Cerebellar cortex (tissue), 1 donor: ENCODE data around the gene NT5C1A.

ENCODE experiments used
- DNase-seq: peaks from one replicate; pipeline ENCODE4 v3.0.0-alpha.2; 2015; ENCODE audit warnings: low spot score

NT5C1A gene

DNA sequence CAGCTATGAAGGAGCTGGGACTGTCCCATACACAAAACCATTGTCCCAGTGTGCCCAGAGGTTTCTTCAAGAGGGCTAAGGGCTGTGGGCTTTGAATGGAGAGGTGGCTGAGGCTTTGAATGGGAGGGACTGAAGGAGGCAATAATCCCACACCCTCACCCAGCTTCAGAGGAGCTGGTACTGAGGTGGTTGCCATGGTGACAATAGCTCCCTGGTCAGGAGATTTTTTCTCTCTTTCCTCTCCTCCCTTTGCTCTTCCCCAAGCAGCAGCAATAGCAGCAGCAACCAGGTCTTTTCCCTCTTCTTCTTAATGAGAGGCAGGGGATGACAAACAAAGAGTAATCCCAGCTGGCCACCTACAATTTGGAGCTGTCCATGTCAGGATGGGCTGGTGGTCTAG is 17.7 kb upstream of the NT5C1A start:
- peak; percentile 87 for DNase-seq

DNA sequence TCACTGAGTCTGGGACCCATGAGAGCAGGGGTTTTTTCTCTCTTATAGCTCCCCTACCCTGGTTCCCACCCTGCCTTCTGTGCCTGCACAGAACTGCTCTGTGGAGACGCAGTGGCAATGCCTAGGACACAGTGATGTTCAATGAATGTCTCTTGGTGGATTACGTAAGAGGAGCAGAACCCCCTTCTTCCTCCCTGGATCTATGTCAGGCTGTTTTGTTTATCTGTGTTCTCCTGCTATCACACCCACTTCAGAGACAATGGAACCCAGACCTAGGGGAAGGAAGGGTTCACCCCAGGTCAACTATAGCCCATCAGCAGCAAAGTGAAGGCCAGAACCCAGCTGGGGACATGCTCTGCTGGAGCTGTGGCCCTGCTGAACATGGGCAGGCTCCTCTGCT is 17.3 kb upstream of the NT5C1A start:
- peak; percentile 72 for DNase-seq

DNA sequence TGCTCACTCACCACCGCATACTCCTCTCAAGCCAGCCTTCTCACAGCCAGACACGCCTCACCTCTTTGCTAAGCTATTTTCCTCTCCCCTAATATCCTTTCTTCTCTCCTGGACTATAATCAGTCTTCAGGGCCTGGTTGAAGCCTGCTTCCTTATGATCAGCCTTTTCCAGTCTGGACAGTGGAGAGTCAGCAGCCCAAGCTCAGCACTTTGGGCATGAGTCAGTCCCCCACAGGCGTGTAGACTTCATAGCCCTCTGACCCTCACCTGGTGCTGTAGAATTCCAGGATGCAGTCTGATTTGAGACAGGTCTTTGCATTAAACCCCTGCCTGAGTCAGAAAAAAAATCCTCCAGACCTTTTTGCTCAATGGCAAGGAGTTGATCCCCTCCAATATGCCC is 16.8 kb upstream of the NT5C1A start:
- DNase-seq: no peak

DNA sequence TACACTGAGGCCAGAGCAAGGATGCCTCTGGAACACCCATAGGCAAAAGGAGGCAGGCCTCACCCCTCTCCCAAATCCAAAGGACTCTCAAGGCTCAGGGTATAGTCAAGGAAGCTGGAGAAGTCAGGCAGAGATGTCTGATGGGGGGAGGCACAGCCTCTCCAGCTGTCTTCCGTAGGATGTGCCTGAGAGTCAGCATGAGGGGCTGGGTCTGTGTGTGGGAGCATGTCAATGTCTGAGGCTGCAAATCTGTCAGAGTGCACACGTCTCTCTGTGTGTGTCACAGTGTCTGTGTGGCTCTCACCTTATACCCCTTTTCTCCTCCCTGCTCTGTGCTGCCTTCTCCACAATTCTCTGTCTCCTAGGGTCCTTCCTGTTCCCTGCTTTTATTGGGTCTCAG is 15.3 kb upstream of the NT5C1A start:
- no peak for DNase-seq

DNA sequence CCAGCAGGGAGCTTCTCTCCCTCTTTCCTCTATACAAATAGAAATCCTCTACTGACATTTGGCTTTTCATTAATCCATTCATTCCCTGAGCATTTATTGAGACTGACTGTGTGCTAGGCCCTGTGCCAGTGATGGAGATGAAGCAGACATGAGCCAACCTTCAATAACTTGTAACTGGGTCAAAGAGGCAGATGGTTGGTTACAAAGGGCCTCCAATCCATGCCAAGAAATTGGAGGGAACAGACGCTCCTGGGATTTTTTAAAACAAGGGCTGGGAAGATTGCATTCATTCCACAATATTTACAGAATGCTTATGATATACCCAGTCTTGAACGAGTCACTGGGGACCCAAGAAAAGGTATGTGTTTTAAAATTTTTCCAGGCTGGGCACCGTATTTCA is 13.2 kb upstream of the NT5C1A start:
- DNase-seq: peak; percentile 97

DNA sequence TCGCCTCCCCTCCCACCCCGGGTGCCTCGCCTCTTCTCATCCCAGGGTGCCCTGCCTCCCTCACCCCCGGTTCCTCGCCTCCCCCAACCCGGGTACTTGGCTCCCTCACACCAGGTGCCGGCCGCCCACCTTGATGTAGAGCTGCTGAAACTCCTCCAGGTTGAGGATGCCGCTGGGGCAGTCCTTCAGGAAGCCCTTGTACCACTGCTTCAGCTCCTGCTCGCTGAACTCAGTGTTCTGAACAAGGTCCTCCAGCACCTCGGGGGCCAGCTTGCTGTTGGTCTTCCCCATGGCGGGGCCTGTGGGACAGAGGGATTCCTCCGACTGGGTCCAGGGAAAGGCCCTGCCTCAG is 12.4 kb upstream of the NT5C1A start:
- no peak for DNase-seq

DNA sequence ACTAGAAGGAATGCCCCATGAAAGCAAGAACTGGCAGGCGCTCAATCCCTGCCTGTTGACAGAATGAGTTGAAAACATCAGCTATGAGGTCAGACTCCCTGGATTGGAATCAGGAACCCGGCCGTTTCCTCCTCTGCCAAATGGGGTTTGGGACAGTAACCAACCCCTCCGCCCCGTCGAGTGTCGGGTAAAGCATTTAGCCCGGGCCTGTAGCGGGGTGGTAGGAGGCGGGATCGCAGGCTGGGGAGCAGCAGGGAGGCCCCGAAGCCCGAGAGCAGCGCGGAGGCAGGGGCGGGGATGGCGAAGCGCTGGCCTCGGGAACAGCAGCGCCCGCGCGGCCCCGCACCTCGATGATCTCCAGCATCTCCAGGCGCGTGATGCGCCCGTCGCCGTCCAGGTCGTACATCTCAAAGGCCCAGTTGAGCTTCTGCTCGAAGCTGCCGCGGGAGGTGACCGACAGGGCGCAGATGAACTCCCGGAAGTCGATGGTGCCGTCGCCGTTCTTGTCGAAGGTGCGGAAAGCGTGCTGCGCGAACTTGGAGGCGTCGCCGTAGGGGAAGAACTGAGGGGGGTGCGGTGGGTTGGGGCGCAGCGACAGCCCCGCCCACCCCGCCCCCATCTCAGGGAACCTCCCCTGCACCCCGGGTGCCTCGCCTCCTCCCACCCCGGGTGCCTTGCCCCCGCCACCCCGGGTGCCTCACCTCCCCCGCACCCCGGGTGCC is 11.8 kb upstream of the NT5C1A start:
- no peak for DNase-seq

DNA sequence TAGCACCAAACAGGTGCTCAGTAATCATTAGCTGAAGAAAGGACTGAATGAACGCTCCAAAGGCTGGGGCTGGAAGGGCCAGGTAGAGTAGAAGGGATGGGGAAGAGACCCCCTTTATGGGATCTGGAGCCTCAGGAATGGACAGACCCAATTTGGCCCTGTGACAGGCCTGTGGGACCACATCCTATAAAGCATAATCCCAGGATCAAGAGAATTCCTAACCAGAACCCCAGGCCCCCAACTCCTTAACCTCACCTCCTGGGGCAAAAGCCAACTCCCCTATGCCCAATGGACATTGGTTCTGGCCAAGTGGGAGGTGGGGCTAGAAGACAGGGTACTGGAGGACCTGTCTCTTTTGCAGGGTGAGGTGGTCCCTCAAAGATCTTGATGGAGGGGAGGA is 10.1 kb upstream of the NT5C1A start:
- no peak for DNase-seq

DNA sequence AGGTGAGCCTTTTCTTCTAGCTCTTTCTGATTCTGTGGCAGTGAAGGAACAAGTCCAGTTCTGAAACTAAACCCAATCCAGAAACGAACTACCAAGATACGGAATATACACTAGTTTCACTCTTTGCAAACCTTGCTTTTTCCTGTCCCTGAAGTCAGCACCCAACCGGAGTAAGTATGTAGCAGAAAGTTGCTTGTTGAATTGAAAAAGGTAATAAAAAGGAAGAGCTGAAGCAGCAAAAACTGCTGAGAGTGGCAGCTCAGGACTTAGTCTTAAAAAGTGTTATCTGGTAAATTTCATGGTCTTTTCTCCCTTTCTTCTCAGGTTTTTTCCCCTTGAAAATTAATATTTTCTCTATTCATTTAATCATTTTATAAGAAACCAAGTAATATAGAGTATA is 9.4 kb upstream of the NT5C1A start:
- DNase-seq: no peak

DNA sequence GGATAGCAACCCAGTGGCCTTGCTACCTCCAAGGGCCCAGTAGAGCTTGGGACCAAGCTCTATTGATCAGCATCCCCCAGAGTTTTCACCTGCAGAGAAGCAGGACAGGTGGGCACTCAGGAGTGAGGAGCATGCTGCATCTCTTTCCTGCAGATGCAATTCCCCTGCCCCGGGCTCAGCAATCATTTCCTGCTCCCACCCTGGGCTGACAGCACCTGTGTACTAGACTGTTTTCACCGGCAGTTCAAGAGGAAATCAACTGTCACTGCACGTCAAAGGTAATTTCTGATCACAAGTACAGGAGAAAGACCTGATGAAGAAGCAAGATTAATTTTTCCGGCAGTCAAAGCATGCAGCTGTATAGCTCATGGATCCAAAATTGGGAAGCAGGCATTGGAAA is 8.8 kb upstream of the NT5C1A start:
- DNase-seq: no peak

DNA sequence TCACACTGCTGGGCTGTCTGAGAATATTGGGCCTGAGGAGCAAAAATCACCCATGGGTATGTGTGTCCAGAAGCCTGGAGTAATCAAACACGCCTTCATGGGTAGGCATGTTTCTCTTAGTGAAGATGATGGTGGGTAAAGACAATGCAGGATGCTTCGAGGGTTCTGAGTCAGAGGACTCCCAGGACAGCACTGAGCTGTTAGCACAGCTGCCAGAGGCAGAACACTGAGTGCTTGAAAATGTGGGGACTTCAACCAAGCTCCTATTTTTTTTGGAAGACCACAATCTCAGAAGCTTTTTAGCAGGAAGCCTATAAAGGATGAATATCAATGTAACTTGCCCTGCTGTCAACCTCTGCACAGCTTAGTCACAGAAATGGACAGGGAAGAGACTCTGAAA is 7.9 kb upstream of the NT5C1A start:
- DNase-seq: no peak

DNA sequence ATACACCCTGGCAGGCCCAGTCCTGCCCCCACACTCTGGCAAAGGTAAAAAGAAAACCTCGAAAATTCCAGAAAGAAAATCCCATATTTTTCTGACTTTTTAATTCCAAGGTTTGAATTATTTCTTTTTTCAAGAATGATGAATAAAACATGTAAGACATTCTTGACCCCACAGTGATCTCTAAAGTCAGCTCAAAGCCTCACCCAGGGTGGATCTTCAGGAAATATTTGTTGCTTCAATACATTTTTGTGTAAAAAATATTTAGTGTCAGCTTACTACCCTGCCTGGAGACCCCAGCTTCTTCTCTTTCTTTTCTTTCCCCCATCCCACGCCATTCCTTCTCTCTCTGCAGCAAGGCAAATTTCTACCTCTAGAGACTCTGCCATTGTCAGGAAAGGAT is 7.0 kb upstream of the NT5C1A start:
- no peak for DNase-seq

DNA sequence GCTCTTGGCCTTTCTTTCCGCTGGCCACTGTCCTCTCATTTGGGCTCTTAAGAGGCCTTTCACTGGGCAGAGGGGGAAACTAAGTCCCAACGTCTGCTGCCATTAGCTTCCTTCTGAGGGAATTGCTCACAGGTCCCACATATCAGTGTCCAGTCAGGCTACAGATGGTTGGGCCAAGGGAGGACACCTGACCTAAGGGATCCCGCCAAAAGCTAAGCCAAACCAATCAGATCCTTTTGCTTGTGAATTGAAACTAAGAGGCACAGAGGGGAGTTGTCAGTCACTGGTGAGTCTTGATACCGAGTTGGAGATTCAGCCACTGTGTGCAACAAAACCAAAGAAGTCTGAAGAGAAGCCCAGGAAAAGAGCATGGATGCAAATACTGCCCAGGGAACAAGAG is 5.7 kb upstream of the NT5C1A start:
- no peak for DNase-seq

DNA sequence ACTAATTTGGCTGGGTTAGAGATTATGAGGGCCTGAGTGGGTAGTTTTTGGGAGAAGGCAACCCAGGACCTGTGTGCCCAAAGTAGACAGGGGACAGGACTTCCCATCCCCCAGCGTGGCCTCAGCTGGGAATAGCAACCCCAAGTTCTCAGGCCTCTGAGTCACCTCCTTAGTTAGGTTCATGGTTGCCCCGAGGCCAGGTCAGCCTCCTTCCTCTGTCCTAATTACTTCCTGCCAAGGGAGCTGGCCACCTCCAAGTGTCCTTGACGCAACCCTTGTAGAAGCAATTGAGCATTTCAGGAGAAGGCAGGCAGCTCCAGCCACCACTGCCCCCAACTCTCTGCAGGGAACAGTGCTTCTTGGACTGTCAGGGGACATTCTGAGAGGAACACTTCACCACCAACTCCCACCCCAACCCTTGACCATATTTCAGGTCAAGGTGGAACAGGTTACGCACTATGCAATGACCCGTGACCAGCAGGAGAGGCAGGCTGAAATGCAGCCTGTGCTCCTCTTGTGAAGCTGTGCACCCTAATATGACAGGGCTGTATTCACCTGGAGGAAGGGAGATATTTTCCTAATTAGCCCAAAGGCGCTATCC is 5.1 kb upstream of the NT5C1A start:
- DNase-seq: no peak

DNA sequence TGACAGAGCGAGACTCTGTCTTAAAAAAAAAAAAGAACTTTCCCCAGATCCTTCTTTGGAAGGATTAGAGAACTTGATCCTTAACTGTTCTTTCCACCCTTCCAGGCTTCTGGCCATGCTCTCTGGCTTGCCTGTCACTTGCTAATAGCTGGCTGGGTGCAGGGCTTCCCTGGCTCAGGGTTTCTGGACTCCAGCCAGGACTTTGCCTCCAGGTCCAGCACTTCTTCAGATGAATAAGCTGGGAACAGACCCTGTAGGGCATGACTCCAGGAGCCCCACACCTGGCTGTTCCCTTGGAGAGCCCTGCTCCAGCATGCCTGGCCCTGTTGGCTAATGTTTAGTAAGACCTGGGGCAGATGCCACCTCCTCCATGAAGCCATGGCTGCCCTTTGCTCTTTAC is 3.3 kb upstream of the NT5C1A start:
- DNase-seq: peak; percentile 69

DNA sequence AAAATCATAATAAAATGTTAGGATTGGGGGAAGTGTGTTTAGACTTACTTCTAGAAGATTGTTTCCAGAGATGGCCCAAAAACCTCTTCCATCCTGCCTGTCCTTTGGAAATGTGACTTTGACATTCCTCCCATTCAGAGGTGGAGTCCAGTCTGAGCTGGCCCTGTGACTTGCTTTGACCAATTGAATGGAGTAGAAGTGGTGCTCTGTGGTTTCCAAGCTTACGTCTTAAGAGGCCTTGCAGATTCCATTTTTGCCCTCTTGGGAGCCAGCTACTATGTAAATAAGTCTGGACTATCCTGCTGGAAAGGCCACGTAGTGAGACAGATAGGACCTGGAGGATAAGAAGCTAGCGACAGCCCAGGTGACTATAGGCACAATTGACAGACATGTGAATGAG is 1.3 kb upstream of the NT5C1A start:
- no peak for DNase-seq

DNA sequence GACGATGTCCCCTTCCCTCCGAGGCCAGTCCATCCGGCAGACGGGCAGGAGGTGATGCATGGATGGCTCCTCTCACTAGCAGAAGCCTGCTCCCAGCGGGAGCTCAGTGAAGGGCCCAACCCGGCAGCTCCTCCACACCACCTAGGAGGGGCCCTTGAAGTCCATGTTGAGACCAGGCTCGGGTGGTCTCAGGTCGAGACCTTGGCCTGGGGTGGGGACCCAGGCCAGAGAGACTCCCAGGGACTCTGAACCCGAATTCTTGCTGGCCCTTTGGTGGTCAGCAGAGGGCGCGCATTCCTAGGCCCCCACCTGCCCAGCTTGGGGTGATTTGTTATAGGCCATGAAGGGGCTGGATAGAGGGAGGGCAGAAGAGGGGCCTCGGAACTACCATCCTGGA is 642 bp upstream of the NT5C1A start:
- peak; percentile 53 for DNase-seq

DNA sequence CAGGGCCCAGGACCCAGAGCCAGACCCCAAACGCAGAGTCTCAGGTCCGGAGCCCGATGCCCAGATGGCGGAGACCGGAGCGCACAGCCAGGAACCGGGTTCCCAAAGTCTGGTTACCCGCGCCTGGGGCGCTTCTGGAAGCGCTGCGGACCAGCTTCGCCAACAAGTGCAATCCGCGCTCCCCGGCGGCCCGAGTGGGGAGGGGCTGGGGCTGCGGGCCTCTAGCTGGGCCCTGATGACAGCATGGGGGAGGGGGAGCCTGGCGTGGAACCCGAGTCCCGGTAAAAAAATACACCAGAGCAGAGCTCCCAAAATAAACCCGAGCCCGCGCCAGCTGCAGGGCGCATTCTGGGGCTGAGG is 494 bp downstream of the NT5C1A start:
- DNase-seq: peak; percentile 73

DNA sequence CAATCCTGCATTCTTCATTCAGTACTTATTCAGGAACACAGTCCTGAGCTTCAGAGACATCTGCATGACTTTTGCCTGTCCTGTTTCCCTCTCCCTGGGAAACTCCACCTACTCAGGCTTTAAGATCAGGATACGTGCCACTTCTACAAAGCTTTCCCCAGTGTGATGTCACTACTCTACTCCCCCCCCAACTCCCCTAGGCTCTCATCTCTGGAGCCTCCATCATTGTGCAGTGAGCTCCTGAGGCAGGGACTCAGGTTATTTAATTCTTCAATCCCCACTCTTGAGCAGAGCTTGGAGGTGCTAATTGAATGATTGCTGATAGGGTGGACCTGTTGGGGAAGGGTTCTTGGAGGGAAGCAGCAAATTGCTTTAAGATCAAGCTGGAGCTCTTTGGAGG is 1.2 kb downstream of the NT5C1A start:
- DNase-seq: peak; percentile 44

DNA sequence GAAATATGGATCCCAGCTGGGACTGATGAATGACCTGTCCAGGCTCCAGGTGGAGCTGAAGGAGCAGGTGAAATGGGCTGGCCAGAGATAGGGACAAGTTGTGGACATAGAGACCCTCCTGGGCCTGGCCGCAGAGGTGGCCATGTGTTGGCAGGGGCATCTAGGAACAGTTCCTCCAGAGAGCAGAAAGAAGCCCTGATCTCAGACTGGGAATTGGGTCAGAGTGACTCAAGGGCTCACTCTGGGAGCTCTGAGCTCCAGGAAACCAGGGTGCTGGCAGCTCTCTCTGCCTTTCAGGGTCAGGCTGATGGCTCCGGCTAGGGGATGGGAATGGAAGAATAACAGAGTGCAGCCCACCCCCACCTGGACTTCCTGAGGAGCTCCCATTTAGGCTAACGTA is 3.0 kb downstream of the NT5C1A start:
- no peak for DNase-seq

DNA sequence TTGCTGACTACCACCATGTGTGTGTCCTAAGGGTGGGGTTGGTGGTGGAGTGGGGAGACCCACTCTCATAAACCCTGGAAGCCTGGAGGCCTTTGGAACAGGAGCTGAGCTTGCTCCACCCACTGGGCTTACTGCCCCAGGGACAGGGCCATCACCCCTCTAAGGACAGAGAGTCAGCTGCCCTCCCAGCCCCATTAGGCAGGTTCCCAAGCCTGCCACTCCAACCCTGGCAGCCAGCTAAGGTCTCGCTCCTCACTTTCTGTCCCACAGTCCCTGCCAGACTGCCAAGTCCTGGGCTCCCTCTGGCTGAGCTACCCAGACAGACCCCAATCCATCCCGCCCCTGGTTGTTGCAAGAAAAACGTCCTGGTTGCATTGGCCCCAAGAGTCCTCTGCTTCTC is 3.8 kb downstream of the NT5C1A start:
- no peak for DNase-seq

DNA sequence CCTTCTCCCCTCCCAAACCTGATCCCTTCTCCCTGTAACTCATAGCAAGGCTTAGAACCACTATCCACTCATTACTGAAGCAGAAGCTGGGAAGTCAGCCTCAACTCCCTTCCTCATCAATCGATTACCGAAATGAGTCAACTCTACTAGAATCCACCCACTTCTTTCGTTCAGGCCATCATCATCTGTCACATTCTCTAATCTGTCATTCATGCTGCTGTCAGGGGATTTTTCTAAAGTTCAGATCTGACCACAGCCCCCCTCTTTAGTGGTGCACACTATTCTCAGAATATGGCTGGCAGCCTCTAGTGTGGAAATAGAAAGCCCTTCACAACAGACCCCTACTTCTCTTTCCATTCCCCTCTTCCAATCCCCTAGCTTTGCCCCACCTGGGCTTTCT is 5.1 kb downstream of the NT5C1A start:
- DNase-seq: no peak

DNA sequence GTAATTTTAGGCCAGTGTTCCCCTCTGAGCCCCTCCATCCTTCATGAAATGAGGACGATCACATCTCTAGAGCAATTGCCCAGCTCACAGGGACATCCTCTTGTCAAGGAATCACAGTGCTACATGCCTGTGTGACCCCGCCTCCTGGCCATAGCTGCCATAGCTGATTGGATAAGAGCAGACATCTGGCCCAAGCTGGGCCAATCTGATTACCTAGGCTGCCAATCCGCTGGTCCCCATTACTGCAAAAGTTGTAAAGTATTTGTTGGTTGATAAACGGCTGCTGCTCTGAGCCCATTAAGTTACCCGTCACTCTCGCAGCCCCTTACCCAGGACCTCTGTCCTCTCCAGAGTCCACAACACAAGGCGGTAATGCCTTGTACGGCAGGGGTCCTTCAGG is 8.3 kb downstream of the NT5C1A start:
- no peak for DNase-seq

DNA sequence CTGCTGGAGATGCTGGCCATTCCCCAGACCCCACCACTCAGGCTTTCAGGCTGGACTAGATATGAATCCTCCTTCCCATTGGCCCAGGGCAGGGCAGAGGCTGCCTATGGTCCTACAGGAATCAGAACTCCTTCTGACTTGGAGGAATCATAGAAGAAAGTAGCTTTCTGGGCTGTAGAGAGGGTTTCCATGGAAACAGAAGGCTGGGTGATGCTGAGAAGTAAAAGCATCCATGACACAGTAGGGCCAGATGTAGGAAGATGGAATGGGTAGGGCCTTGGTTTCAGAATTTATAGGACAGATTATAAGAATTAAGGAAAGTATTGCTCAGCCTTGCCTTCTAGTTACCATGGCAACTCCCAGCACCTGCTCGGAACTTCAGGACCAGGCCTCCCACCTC is 9.0 kb downstream of the NT5C1A start:
- no peak for DNase-seq

DNA sequence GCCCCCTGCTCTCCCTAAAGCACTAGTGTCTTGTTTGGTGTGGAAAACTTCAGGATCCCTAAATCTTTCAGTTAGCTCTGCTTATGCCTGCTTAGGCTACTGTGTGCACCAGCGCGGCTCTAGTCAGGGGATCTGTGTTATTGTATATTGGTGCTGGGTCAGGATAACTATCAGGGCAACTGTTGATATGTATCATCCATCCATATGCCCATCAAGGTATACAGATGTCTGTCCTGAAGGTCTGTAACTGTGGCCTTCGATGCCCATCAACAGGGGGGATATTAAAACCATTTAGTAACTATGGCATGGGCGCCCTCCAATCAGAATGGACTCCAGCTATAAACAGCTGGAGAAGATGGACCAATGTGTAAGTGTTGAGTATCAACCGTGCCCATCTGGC is 12.4 kb downstream of the NT5C1A start:
- DNase-seq: no peak
